Cortex of kidney (tissue), 1 donor: ENCODE data around the gene DPF3.

Experiments used
- DNase-seq: peaks from one replicate; lab custom pipeline; 2025; lab: John Stamatoyannopoulos, UW

DPF3 gene

GRCh38 chr14:72599579-72600470, 294.1 kb downstream of the DPF3 start:
- no peak for DNase-seq

- no peak for DNase-seq
These were observed 295.6 kb downstream of the DPF3 start for GRCh38 chr14:72598306-72598705.

DNA sequence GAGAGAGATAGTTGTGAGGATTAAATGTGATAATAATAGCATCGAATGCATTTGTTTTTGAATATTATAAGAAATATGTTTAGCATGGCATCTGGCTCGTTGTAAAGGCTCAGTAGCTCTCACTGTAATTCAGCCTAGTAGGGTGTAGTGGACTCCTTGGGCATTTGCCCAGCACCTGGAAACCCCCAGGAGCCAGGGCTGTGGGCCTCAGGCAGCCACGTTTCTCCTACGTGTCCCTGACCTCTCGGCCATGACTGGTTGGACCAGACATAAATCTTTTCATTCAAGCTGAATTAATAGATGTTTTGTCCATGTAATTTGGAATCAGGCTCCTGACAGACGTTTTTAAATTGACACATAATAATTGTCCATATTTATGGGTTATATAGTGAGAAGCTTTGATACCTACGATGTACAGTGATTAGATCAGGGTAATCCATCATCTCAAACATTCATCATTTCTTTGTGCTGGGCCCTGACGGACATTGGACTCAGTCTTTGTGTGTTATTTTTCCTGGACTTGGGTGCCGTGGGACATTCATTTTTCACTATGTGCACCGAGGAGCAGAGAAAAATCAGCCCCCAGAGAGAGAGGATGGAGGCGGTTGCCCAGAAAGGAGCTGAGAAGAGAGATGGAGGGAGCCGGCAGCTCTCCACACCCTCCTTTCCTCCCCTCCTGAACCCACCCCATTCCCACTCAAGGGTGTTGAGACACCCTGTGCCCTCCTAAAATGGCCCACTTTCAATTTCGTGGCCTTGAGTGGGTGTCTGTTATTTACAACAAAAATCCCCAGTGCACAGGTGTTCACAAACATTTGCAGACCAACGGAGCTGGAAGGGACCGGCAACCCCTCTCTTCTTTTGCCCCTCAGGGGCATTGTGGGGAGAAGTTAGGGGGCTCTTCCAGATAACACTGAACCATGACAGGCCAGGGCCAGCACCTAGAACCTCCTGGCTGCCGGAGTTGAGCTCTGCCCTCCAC, 296.4 kb downstream of the DPF3 start:
- DNase-seq = no peak

GRCh38 chr14:72595152-72595862, 298.6 kb downstream of the DPF3 start:
- DNase-seq = no peak

DNA sequence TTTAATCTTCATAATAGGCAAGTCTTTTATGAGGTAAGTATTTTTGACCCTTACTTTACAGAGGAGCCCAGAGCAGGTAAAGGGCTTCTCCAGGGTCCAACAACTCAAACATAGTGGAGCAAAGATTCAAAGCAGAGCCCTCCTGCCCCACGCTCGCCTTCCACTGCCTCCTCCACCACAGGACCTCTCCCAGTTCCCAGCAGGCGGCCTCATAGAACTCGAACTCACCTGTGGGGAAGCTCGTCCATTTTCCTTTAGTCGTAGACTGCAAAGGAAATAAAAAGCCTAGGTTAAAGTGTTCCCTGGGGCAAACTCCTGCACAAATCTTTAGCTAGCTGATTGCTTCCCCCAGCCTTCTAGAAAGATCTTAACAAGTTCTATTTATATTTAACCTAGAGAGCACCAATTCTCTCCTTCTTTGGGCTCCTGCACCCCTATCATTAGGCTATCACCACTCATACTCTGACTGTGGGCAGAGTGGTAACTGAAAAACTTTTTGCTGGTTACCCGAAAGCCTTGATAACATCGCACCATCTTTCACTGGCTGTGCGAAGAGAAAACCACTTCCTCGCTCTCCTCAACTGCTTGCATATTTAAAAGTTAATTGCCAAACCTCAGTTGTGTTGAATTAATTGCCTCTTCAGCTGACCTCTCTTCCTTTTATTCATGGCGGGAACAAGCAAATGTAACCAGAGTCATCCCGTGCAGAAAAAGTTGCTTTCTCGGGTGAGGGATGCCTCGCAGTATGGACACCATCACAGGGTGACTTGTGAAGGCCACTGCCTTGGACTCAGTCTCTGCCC, 299.6 kb downstream of the DPF3 start:
- no peak for DNase-seq

GRCh38 chr14:72591391-72591790, 302.5 kb downstream of the DPF3 start:
- no peak for DNase-seq

DNA sequence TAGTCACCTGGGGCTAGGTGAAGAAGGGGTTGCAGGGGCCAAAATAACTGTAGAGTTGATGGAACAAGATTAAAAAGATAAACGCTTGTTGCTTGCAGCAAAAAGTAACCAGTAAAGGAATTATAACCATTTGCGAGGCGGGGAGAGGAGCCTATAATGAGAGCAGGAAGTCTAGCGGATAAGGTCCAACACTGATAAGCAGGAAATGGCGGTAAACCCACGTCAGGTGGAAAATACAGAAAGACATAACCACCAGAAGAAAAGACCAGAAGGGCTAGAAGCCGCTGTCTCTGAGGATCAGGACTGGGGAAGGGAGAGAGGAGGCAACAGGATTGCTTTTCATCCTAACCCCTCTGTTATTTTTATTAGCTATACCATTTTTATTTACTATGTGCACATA, 303.3 kb downstream of the DPF3 start:
- no peak for DNase-seq

DNA sequence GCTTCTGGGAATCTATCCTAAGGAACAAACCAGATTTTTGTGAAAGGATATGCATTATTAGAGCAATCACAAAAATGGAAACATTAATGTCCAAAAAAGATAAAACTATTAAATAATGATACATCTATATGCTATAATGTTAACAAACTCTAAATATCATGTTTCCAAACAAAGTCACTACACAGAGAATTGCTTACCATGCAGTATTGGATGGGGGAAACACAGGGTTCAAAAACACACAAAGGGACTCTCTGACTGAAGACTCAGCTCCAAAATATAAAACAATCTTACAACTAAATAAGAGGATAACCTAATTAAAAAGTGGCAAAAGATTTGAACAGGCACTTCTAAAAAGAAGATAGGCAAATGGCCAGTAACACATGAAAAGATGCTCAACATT, 304.2 kb downstream of the DPF3 start:
- DNase-seq = no peak

DNA sequence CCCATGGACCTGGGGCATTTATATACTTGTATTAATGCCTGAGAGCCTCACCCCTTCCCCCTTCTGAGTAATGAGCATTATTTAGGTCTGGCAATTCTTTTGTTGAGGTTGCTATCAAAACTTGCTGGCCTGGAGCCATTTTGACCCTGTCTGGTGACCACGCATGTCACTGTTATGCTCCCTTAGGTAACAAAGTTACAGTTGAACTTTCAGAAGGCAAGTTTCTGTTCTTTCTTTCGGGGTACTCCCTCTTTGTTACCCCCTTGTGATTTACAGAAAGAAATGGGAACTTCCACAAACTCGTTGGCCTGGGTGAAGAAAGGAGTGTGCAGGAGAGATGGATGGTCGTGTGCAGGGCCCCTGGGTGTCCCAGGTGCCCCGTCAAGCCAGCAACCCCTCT, 305.4 kb downstream of the DPF3 start:
- no peak for DNase-seq

GRCh38 chr14:72583316-72584272, 310.3 kb downstream of the DPF3 start:
- no peak for DNase-seq

DNA sequence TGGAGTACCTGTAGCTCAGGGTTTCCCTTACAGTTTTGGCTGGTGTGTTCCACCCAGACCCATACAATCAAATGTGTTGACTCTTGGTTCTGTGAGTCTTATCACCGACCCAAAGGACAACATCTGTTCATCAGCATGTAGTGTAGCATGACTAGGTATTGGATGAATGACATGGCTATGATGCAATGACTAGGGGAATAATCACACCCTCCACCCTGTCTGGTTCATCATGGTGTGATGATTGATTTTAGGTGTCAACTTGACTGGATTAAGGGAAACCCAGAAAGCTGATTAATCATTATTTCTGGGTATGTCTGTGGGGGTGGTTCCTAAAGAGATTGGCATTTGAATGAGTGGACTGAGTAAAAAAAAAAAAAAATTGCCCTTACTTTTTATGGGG, 311.3 kb downstream of the DPF3 start:
- DNase-seq = no peak

- no peak for DNase-seq
These were observed 315.4 kb downstream of the DPF3 start for GRCh38 chr14:72578514-72578913.

DNA sequence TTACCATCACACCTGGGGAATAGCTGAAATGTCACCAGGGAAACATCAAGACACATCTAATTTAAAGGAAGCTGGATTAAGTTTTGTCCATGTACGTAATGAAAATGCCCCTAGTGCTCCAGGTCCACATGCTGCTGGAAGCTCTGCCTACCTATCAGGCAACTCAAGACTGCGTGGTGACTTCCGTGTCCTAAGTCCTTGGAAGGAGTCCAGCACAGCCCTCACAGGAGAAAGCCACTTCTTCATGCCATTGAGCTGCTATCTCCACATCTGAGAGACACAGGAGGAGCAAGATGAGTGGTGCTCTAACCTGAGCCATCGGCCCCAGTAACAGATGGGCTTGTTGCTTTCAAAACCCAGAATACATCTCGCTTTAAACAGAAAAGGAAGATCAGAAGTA, 316.4 kb downstream of the DPF3 start:
- DNase-seq = no peak

- no peak for DNase-seq
These were observed 317.6 kb downstream of the DPF3 start for GRCh38 chr14:72576258-72576657.

DNA sequence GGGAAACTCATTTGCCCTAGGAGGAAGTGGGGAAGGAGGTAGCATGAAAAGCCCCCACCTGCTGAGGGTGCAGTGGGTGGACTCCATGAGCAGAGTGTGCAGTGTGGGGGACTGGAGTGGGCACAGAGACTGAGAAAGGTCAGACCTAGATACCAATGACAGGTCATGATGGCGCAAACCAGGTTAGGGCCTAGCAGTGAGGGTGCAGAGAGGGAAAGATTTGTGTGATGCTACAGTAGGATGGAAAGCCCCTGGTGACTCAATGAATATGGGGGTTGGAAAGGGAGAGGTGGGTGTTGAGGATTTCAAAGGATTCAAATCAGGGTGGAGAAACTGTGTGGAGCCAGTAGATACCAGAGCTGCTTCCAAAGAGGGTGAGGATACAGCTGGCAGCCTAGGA, 319.2 kb downstream of the DPF3 start:
- DNase-seq = no peak

DNA sequence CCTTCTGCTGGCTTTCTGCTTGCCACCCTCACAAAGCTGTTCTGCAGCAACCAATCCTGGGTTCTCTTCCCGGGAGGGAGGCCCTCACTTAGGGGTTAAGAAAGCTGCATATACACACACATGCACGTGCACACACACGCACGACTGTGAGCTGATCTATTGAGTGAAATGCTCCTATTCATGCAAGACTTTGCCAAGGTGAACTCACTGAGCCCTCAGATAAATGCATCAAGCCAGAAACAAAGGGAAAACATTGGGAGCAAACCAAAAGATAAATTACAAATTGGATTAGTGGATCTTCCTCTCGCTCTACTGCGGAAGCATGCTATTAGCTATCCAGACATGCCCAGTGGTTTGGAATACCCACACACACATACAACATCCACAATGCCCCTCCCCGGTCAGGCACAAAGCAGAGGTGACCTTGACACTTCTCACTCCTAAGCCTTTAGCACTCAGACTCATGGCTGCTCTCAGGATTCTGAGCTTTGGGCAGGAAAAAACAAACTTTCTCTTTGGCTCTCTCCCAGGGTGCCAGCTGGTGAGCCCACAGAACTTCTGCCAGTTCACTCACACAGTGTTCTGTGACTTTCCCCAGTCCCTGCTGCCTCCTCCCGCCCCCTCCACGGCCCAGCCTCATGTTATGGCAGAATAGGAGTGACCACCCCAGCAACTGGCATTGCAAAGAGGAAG, 320.0 kb downstream of the DPF3 start:
- no peak for DNase-seq
